Activated CD4-positive, alpha-beta T cell treated with anti-CD3 and anti-CD28 coated beads, Interleukin-2, amount 50 U/mL, for 1 hour (primary cell): Measurements from ENCODE around the gene MC5R.

Experiments
- DNase-seq: peaks from one replicate; pipeline ENCODE4 v3.0.0-alpha.2; 2020

The MC5R gene

GRCh38 chr18:13823707-13824395 is at the start of gene MC5R:
Gene MC5R, plus strand, starts transcription at chr18:13824149. Its CDS starts 1,617 bp downstream, at chr18:13825766.
- DNase-seq = peak; percentile 64

GRCh38 chr18:13775058-13775457 is 48.9 kb upstream of the MC5R start:
- no peak for DNase-seq

GRCh38 chr18:13791181-13791580 is 32.8 kb upstream of the MC5R start:
- no peak for DNase-seq

DNA sequence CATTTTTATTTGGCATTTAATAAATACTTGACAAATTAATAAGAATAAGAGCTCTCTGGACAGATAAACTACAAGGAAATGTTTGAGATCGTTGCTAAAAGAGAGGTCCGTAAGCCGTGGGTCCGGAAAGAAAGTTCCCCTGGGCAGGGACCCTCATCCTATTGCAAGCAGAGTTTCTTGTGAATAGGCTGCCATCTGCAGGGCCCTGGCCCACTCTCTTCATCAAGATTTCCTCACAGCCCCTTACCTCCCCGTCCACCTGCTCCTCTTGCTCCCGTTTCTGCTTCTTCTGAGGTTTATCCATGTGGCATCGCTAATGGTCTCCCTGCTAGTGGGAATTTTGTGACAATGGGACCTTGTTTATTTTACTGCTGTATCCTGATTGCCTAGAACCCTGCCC is 30.1 kb upstream of the MC5R start:
- DNase-seq = no peak

- no peak for DNase-seq
Measured at GRCh38 chr18:13796515-13796914, 27.4 kb upstream of the MC5R start.

DNA sequence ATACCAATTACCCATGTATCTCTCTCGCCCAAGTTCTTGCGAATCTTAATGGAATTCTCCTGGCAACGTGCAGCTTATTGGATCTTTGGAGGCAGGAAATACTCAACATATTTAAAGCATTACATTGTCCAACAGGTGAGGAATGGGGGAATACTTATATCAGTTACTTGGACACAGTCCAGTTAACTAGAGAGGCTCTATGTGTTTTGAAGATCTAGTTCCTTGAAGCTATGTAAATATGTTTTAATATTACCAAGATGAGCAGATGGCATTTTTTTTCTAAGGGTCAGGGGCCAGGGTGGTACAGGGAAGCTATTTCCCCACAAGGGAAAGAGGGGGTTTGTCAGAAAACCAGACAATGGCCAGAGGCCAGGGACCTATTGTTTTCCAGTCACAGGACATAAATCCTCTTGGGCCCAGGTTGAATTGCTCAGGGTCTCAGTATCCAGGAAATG is 26.8 kb upstream of the MC5R start:
- no peak for DNase-seq

GRCh38 chr18:13799396-13799795 is 24.6 kb upstream of the MC5R start:
- DNase-seq = no peak

DNA sequence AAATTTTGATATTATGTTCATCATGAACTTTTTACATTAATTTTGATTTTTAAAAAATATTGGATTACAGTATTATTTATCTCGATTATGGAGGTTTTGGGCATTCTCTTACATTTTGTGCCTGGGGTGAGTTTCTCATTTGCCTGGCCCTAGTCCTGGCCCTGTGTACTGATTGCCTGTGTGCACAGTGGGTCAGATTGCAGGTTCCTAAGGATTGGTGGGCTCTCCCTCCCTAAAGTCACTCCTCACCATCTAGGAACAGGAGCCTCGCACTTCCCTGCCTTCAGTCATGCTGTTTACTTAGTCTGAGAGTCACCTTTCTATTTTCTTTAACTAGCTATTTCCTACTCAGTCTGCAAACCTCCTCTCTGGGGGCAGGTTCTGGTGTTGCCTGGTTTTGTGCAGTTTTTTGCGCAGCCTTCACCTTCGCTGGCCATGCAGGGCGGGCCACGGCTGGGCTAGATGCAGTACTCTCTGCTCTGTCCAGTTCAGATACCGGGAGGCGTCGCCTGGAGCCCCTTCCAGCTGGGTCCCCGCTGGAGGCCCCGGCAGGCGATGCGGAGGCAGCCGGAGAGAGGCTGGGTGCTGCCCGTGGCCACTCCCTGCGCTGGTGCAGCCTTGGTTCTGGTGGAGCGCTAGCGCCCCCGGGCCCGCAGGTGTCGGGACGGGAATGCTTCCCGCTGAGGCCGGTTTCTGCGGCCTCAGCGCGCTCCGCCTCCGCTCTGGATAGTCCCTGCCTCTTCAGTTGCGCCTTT is 23.3 kb upstream of the MC5R start:
- peak; percentile 34 for DNase-seq

GRCh38 chr18:13801260-13801601 is 22.7 kb upstream of the MC5R start:
- no peak for DNase-seq

DNA sequence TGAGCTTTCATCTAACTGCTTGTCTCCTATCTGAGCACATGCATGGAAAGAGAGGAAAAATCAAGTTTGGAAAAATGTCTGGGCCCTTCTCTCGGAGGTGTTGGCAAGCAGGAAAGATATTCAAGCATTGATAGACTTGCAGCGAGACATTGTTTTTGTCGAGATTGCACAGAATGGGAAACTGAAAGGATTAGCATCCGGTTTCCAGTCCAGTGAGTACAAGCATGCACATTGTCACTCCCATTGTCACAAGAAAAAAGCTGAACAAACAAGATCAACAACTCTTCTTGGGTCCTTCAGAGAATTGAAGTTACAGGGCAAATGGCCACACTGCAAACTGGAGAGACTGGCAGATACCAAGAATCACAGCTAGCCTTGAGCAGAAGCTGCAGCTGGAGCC is 19.6 kb upstream of the MC5R start:
- no peak for DNase-seq

DNA sequence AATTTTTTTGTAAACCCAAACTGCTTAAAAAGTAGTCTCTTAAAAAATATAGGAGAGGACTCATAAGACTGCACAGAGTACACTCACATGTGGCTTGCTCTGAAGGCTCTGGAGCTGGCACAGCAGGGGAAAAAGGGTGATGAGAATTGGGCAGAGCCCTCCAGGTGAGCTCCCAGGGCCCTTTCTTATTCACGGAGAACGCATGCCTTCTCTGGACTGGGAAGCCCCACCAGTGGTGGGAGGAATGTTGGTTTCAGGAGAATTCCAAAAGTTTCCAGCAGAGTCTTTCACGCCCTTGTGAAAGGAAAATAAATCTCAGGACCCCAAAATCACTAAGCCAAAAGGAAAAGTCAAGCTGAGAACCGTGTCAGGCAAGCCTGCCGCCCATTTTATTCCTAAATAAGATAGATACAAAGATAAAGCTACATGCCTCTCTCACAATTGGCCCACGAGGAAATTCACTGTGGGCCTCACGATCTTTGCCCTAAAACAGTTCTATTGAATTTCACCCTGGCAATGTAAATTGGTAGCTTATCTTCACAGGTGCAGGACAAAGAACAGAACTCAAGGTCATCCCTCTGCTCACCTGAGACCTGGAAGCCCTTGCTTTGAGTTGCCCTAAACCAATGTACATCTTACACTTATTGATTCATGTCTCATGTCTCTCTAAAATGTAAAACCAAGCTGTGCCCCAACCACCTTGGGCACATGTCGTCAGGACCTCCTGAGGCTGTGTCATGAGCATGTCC is 15.5 kb upstream of the MC5R start:
- DNase-seq = no peak

- DNase-seq = no peak
Measured at GRCh38 chr18:13809043-13809430, 14.9 kb upstream of the MC5R start.

DNA sequence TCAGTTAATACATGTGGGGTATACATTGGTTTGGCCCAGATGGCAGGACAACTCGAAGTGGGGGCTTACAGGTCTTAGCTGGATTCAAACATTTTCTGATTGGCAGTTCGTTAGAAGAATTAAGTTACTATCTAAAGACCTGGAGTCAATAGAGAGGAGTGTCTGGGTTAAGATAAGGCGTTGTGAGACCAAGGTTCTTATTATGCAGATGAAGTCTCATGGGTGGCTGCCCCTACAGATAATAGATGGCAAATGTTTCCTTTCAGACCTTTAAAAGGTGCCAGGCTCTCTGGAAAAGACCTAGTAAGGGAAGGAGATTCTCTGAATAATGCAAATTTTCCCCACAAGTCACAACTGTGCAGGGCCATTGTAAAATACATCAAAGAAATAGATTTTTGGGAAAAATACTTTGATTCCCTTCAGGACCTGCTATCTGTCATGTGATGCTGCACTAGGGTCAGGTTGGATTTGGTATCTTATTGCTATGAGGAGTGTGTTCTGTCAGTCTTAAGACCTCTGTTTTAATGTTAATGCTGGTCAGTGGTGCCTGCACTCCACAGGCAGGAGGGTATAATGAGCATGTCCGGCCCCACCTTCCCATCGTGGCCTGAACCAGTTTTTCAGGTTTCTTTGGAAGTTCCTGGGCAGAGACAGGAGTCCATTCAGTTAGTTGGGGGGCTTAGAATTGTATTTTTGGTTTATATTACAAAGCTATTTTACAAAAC is 14.3 kb upstream of the MC5R start:
- DNase-seq = no peak

- no peak for DNase-seq
Measured at GRCh38 chr18:13810950-13811485, 12.9 kb upstream of the MC5R start.

DNA sequence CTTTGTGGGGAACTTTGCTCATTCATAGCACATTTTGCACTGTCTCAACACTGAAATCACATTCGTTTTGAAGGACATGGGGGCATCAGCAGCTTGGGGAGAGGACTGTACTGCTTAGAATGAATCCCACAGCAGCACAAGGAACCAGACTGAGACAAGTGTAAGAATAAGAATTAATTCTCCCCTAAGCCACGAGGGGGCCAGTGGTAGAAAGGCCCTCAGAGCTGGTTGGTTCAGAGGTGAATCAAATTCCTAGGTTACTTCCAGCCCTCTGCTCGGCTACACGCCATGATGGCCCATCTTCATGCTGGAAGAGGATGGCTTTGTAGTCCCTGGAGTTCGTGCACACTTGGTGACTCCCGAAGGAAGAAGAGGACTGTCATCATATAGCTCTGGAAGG is 12.0 kb upstream of the MC5R start:
- DNase-seq = no peak

- DNase-seq = peak; percentile 53
Measured at GRCh38 chr18:13813271-13813849, 10.6 kb upstream of the MC5R start.

DNA sequence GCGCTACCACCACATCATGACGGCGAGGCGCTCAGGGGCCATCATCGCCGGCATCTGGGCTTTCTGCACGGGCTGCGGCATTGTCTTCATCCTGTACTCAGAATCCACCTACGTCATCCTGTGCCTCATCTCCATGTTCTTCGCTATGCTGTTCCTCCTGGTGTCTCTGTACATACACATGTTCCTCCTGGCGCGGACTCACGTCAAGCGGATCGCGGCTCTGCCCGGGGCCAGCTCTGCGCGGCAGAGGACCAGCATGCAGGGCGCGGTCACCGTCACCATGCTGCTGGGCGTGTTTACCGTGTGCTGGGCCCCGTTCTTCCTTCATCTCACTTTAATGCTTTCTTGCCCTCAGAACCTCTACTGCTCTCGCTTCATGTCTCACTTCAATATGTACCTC is 2.3 kb downstream of the MC5R start:
- DNase-seq = no peak

DNA sequence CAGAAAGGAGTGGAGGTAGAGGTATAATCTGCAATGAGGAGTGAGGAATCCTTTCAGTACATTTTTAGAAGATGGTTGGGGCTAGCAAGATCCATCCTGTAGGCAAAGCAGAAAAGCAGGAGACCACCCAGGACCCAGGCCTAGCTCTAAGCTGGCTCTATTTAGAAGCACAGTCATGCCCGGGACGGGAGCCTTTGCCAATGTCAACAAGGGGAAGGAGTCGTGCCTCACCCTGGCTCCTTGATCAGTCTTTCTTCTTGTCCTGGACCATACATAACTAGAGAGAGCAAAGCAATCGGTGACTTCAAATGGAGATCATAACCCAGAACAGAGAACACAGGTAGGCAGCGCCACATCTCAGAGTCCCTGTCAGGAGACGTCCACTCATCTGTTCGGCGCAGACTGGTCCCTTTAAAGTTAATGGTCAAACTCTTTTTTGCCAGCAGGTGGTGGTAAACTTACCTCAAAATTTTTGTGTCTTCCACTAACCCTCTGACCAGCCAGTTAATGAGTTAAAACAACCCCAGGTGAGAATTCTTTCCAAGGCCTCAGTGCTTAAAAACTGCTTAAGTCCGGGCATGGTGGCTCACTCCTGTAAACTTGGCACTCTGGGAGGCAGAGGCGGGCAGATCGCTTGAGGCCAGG is 8.0 kb downstream of the MC5R start:
- no peak for DNase-seq

DNA sequence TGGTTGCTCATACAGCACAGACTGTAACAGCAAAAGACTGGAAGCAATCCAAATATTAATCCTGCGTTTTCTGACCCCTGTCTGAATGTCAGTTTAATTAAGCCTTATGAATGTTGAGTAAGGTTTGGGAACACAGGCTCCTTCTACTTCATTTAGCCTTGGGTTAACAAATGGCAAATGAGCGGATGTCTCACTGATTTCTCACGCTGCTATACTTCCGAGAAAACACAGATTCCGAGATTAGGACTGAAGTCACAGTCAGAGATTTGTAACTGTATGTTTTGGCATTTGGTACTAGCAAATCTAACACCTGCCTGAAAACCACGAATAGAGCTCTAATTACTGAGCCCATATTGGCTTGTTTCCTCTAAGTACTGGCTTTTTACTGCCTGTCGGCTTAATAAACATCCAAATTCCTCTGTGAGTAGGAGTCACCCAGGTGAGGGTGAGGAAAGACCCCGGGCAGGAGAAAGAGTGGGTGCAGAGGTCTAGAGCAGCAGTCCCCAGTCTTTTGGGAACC is 10.6 kb downstream of the MC5R start:
- no peak for DNase-seq

DNA sequence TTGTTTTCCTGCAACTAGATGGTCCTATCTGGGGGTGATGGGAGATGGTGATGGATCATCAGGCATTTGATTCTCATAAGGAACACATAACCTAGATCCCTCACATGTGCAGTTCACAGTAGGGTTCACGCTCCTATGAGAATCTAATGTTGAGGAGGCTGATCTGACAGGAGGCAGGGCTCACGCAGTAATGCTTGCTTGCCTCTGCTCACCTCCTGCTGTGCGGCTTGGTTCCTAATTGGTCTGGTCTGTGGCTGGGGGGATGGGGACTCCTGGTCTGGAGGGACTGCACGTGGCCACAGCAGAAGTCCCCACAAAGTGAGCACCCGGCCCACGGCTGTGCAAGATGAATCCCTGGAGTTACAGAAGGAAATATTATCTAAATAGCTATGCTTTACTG is 11.3 kb downstream of the MC5R start:
- no peak for DNase-seq

- no peak for DNase-seq
Measured at GRCh38 chr18:13836559-13836958, 12.6 kb downstream of the MC5R start.

DNA sequence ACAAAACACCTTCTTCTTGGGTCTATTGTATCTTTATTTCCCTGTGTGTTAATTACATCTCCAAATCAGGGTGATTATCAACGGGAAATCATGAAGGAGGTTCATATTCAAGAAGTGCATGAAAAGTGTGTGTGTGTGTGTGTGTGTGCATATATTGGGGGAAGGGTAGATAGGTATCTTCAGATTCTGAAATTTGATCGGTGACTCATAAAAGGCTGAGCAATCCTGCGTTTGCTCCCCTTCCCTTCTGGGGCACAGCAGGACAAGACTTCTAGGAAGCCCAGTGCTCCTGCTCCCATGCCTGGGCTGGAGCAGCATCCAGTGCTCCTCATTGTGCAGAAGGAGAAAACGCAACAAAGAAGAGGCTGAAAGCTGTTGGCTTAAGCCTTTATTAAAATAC is 25.8 kb downstream of the MC5R start:
- no peak for DNase-seq
